CD14-positive monocyte (primary cell): ENCODE data around the gene ACSS3. TPM values are rescaled to one million over a fixed set of nuclear protein-coding genes. Genes with fewer than 3 reads are reported as not detected.

Experiments used
- DNase-seq, 3 donors: peaks; one replicate each; pipeline ENCODE4 v3.0.0-alpha.2; 2011 to 2022
- H2AFZ ChIP-seq: 2 replicates; pipeline ENCODE4 v1.6.0; 2012; ENCODE audit warnings: mild to moderate bottlenecking, low read depth, low read length, inconsistent platforms; ENCODE audit not compliant: insufficient read depth, poor library complexity, severe bottlenecking
- H3K27ac ChIP-seq, 2 donors: 1 replicate in 1 of 2; 2 replicates in 1 of 2; pipeline ENCODE4 v1.5.1; 2012 to 2013; ENCODE audit warnings: low read length in 2 of 2, control low read depth in 1 of 2, inconsistent platforms in 1 of 2, low read depth in 1 of 2, mild to moderate bottlenecking in 1 of 2
- H3K27me3 ChIP-seq, 2 donors: one replicate each; pipeline versions ENCODE4 v1.6.0 to v1.6.1; 2011 to 2013; ENCODE audit warnings: low read length in 2 of 2; ENCODE audit not compliant: control insufficient read depth in 2 of 2, insufficient read depth in 2 of 2
- H3K36me3 ChIP-seq, 2 donors: replicated peaks in 1 of 2; 1 replicate in 1 of 2; 2 replicates in 1 of 2; pipeline versions ENCODE4 v1.5.1 to v1.6.1; 2012 to 2013; ENCODE audit warnings: low read length in 2 of 2, control low read depth in 1 of 2, inconsistent platforms in 1 of 2, mild to moderate bottlenecking in 1 of 2; ENCODE audit not compliant: insufficient read depth in 2 of 2, control insufficient read depth in 1 of 2
- H3K4me1 ChIP-seq, 2 donors: 1 replicate in 1 of 2; 2 replicates in 1 of 2; pipeline versions ENCODE4 v1.5.1 to v1.6.1; 2012 to 2013; ENCODE audit warnings: low read length in 2 of 2, control low read depth in 1 of 2, inconsistent platforms in 1 of 2, mild to moderate bottlenecking in 1 of 2, moderate library complexity in 1 of 2; ENCODE audit not compliant: insufficient read depth in 2 of 2, control insufficient read depth in 1 of 2
- H3K4me2 ChIP-seq: replicated peaks from 2 replicates; pipeline ENCODE3; 2012; ENCODE audit warnings: low read length, moderate library complexity, mild to moderate bottlenecking; ENCODE audit not compliant: poor library complexity, severe bottlenecking; ENCODE audit errors: extremely low read depth
- H3K4me3 ChIP-seq, 3 experiments: fragments of 200-600 bp in 1 of 3; sonication (generic) in 1 of 3; replicated peaks in 1 of 3; 1 replicate in 2 of 3; 2 replicates in 1 of 3; pipeline ENCODE4 v1.5.1; 2011 to 2013; ENCODE audit warnings: low read length in 3 of 3, mild to moderate bottlenecking in 3 of 3, control low read depth in 2 of 3, low read depth in 2 of 3, inconsistent platforms in 1 of 3, moderate library complexity in 1 of 3
- H3K79me2 ChIP-seq: 2 replicates; pipeline ENCODE4 v1.6.0; 2012; ENCODE audit warnings: mild to moderate bottlenecking, control low read depth, inconsistent platforms, low read length, moderate library complexity; ENCODE audit not compliant: insufficient read depth
- H3K9ac ChIP-seq: 2 replicates; pipeline ENCODE4 v1.6.0; 2017; ENCODE audit warnings: low read length, mild to moderate bottlenecking; ENCODE audit not compliant: insufficient read depth, poor library complexity, severe bottlenecking
- H3K9me3 ChIP-seq, 2 donors: replicated peaks in 1 of 2; 1 replicate in 1 of 2; 2 replicates in 1 of 2; pipeline versions ENCODE4 v1.5.1 to v1.6.1; 2012 to 2013; ENCODE audit warnings: low read length in 2 of 2, control low read depth in 1 of 2; ENCODE audit not compliant: control insufficient read depth in 1 of 2, insufficient read depth in 1 of 2
- H4K20me1 ChIP-seq: 2 replicates; pipeline ENCODE4 v1.6.0; 2012; ENCODE audit warnings: mild to moderate bottlenecking, low read length, control low read depth, moderate library complexity; ENCODE audit not compliant: insufficient read depth
- H3K27ac Mint-ChIP-seq, 7 donors: one replicate each; pipeline ENCODE4 v1.8.0; 2020; ENCODE audit warnings: mild to moderate bottlenecking in 7 of 7, mixed read lengths in 7 of 7, moderate library complexity in 6 of 7, inconsistent platforms in 2 of 7
- H3K27me3 Mint-ChIP-seq, 3 donors: one replicate each; pipeline ENCODE4 v1.8.0; 2021 to 2022; ENCODE audit warnings: low read depth in 3 of 3, mild to moderate bottlenecking in 3 of 3, mixed read lengths in 3 of 3, moderate library complexity in 3 of 3, inconsistent platforms in 1 of 3
- H3K36me3 Mint-ChIP-seq, 2 donors: one replicate each; pipeline ENCODE4 v1.8.0; 2020; ENCODE audit warnings: mixed read lengths in 2 of 2, inconsistent platforms in 1 of 2, mild to moderate bottlenecking in 1 of 2
- H3K4me1 Mint-ChIP-seq: one replicate; pipeline ENCODE4 v1.8.0; 2020; ENCODE audit warnings: mild to moderate bottlenecking, mixed read lengths
- H3K4me3 Mint-ChIP-seq, 2 donors: one replicate each; pipeline ENCODE4 v1.8.0; 2020; ENCODE audit warnings: mild to moderate bottlenecking in 2 of 2, mixed read lengths in 2 of 2, moderate library complexity in 1 of 2
- H3K9me3 Mint-ChIP-seq, 7 donors: one replicate each; pipeline ENCODE4 v1.8.0; 2020 to 2022; ENCODE audit warnings: mixed read lengths in 7 of 7, mild to moderate bottlenecking in 6 of 7, moderate library complexity in 6 of 7, inconsistent platforms in 2 of 7
- CTCF ChIP-seq: fragments of 200-600 bp; IDR thresholded peaks from one replicate; pipeline ENCODE4 v1.8.0; 2022; ENCODE audit warnings: antibody characterized with exemption, mild to moderate bottlenecking
- WGBS: methylation state at CpG from one replicate; pipeline ENCODE4 v1.1.5; 2013; ENCODE audit warnings: missing lambda C conversion rate; ENCODE audit not compliant: insufficient coverage; 5-methylcytosine and 5-hydroxymethylcytosine counted together
- intact Hi-C, 2 donors: fragments of 100-400 bp; cut with micrococcal nuclease; formaldehyde crosslinking; loops; one replicate each; pipeline versions ENCODE4 v1.15.0 to v1.15.1; 2023
- polyA plus RNA-seq, 3 donors: library from polyadenylated mRNA; depleted of rRNA in 1 of 3; unstranded in 2 of 3; stranded (reverse) in 1 of 3; fragments of 300-500 nt in 2 of 3; fragments of >200 nt in 1 of 3; fragmentation: Illumina TruSeq in 2 of 3; gene quantifications; 1 replicate in 2 of 3; 2 replicates in 1 of 3; pipeline ENCODE4 v1.2.3, GENCODE V29; 2012 to 2021

Gene ACSS3
- polyA plus RNA-seq, 3 donors, result 0.09 to 0.16 TPM; not detected in 1

GRCh38 chr12:81164827-81165226 lies 86.9 kb downstream of the ACSS3 start:
- Mint-ChIP-seq H3K9me3 (peaks cover 0 to 17% (median 4%) of the 10 kb centered on the region in 7 donors), H3K4me1 (no peaks in the 10 kb centered on the region), H3K27me3 (peaks cover 0 to 3% (median 0%) of the 10 kb centered on the region in 3 donors), H3K36me3 (no peaks in the 10 kb centered on the region), H3K4me3 (no peak overlapping the region), H3K27ac (no peak overlapping the region)
- no peaks in the 10 kb centered on the region for H3K27me3 ChIP-seq
- no peak overlapping the region for H3K9ac ChIP-seq
- no peaks in the 10 kb centered on the region for H3K79me2 ChIP-seq
- no peak overlapping the region for H2AFZ ChIP-seq
- no peak overlapping the region for H3K4me2 ChIP-seq
- peaks cover 0 to 15% of the 10 kb centered on the region in 2 donors for H3K9me3 ChIP-seq
- intact Hi-C loops, result no loop called here
- no peaks in the 10 kb centered on the region for H3K4me1 ChIP-seq
- H4K20me1 ChIP-seq, result no peaks in the 10 kb centered on the region
- no peaks in the 10 kb centered on the region for H3K36me3 ChIP-seq
- DNase-seq, result no peak
- H3K4me3 ChIP-seq, result no peak overlapping the region
- H3K27ac ChIP-seq, result no peak overlapping the region
- no peak for TF ChIP-seq CTCF

- Histone ChIP-seq H3K36me3 (no peaks in the 10 kb centered on the region), H3K79me2 (no peaks in the 10 kb centered on the region), H3K9me3 (peaks cover 0 to 11% of the 10 kb centered on the region in 2 donors), H3K27me3 (no peaks in the 10 kb centered on the region), H3K27ac (no peak overlapping the region), H2AFZ (no peak overlapping the region), H3K4me3 (no peak overlapping the region), H3K9ac (no peak overlapping the region), H3K4me2 (no peak overlapping the region), H3K4me1 (no peaks in the 10 kb centered on the region), H4K20me1 (no peaks in the 10 kb centered on the region)
- no peak for DNase-seq
- intact Hi-C loops, result no loop called here
- peaks cover 0 to 3% (median 0%) of the 10 kb centered on the region in 3 donors for H3K27me3 Mint-ChIP-seq
- H3K4me1 Mint-ChIP-seq, result no peaks in the 10 kb centered on the region
- TF ChIP-seq CTCF, result no peak
- no CpG with 5 or more reads among the region's 2 CpGs for WGBS
- peaks cover 0 to 13% (median 2%) of the 10 kb centered on the region in 7 donors for H3K9me3 Mint-ChIP-seq
- no peaks in the 10 kb centered on the region for H3K36me3 Mint-ChIP-seq
- no peak overlapping the region for H3K27ac Mint-ChIP-seq
- no peak overlapping the region for H3K4me3 Mint-ChIP-seq
These were observed 88.9 kb downstream of the ACSS3 start for GRCh38 chr12:81166790-81167189.
